GM18511 (cell line): ENCODE measurements around the gene RTN1.

ENCODE experiments used
- ATAC-seq: cut with Tn5 transposase; IDR thresholded peaks from one replicate; pipeline ENCODE4 v1.9.1; 2021; ENCODE audit warnings: mild to moderate bottlenecking, moderate library complexity; ENCODE audit not compliant: unreplicated experiment

RTN1 gene

GRCh38 chr14:59576332-59577294, 294.0 kb downstream of the RTN1 start, which contains the start of gene CCDC175:
Gene CCDC175 (minus strand): TSS chr14:59576812. CDS start chr14:59576775, 37 bp downstream.
- ATAC-seq: peak; percentile 97

- ATAC-seq: no peak
Measured at GRCh38 chr14:59570122-59570521, 300.5 kb downstream of the RTN1 start.

GRCh38 chr14:59566725-59567124, 303.9 kb downstream of the RTN1 start:
- no peak for ATAC-seq

- no peak for ATAC-seq
Measured at GRCh38 chr14:59566296-59566695, 304.3 kb downstream of the RTN1 start.

- ATAC-seq: no peak
Measured at GRCh38 chr14:59565087-59565486, 305.5 kb downstream of the RTN1 start.

GRCh38 chr14:59564366-59564765, 306.2 kb downstream of the RTN1 start:
- no peak for ATAC-seq

GRCh38 chr14:59547310-59547709, 323.3 kb downstream of the RTN1 start:
- no peak for ATAC-seq
